ENCODE results near the gene CIB1. TPM values are rescaled to one million over a fixed set of nuclear protein-coding genes. Genes with fewer than 3 reads are reported as not detected.

Gene CIB1
- total and polyA plus RNA-seq, 2 donors from 2014 or later, result 158 to 321 TPM

DNA sequence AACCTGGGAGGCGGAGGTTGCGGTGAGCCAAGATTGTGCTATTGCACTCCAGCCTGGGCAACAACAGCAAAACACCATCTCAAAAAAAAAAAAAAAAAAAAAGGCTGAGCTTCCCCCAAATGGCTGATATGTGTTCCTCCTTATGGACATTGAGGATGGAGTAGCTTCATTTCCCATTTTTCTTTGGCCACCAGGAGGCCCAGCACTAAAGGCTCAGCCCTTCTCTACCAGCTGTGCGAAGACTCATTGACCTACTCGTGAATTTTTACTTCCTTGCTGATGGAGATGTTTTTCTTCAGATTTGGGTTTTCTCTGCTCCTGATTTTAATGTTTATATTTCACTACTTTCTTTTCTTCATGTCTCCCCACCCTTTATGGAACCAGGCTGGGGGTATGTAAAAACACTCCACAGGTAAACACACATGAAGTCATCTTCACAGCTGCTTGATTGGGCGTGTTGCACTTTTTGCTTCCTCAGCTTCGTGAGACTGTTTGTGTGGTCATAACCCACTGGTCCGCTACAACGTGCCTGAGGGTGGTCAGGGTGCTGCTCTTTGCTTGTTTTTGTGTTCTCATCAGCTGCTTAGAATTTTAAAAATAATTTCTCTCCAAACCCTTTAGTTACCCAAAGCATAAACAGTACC lies 19.1 kb downstream of the CIB1 start:
- H3K9me3 ChIP-seq (ENCODE audit: control insufficient read depth in 2 of 3, insufficient read depth in 1 of 3, low read length in 3 of 3), result no peaks in the 10 kb centered on the region
- no peak for DNase-seq
- H3K4me3 ChIP-seq (ENCODE audit: low read length in 3 of 3), result no peak overlapping the region
- intact Hi-C loops (cut with DNase I), result no loop called here
- H3K4me1 ChIP-seq (ENCODE audit: control insufficient read depth in 2 of 3, insufficient read depth in 2 of 3, low read depth in 1 of 3, low read length in 3 of 3), result peaks cover 0 to 25% (median 20%) of the 10 kb centered on the region in 3 donors
- TF ChIP-seq, protein P1, sequence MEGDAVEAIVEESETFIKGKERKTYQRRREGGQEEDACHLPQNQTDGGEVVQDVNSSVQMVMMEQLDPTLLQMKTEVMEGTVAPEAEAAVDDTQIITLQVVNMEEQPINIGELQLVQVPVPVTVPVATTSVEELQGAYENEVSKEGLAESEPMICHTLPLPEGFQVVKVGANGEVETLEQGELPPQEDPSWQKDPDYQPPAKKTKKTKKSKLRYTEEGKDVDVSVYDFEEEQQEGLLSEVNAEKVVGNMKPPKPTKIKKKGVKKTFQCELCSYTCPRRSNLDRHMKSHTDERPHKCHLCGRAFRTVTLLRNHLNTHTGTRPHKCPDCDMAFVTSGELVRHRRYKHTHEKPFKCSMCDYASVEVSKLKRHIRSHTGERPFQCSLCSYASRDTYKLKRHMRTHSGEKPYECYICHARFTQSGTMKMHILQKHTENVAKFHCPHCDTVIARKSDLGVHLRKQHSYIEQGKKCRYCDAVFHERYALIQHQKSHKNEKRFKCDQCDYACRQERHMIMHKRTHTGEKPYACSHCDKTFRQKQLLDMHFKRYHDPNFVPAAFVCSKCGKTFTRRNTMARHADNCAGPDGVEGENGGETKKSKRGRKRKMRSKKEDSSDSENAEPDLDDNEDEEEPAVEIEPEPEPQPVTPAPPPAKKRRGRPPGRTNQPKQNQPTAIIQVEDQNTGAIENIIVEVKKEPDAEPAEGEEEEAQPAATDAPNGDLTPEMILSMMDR (IDR thresholded peaks at IDR 0.05; ENCODE audit: borderline replicate concordance, extremely low read depth, insufficient read depth), result no peak
- no peak overlapping the region for H3K9ac ChIP-seq (ENCODE audit: low read length in 3 of 3)
- no peak overlapping the region for H3K27ac ChIP-seq (ENCODE audit: low read depth in 2 of 2, low read length in 2 of 2)
- no peak for FAIRE-seq
- no peaks in the 10 kb centered on the region for H3K27me3 ChIP-seq (ENCODE audit: control insufficient read depth, insufficient read depth, low read length)
- H3K36me3 ChIP-seq (ENCODE audit: control insufficient read depth in 2 of 3, insufficient read depth in 3 of 3, low read length in 3 of 3), result peaks cover 2 to 10% (median 6%) of the 10 kb centered on the region in 3 donors

- H3K4me1 ChIP-seq (ENCODE audit: control insufficient read depth in 2 of 3, insufficient read depth in 2 of 3, low read depth in 1 of 3, low read length in 3 of 3), result peaks cover 0 to 25% (median 20%) of the 10 kb centered on the region in 3 donors
- no peak overlapping the region for H3K9ac ChIP-seq (ENCODE audit: low read length in 3 of 3)
- TF ChIP-seq, protein P1 (IDR thresholded peaks at IDR 0.05; ENCODE audit: borderline replicate concordance, extremely low read depth, insufficient read depth), result no peak
- H3K36me3 ChIP-seq (ENCODE audit: control insufficient read depth in 2 of 3, insufficient read depth in 3 of 3, low read length in 3 of 3), result peaks cover 2 to 10% (median 6%) of the 10 kb centered on the region in 3 donors
- no peaks in the 10 kb centered on the region for H3K9me3 ChIP-seq (ENCODE audit: control insufficient read depth in 2 of 3, insufficient read depth in 1 of 3, low read length in 3 of 3)
- no peaks in the 10 kb centered on the region for H3K27me3 ChIP-seq (ENCODE audit: control insufficient read depth, insufficient read depth, low read length)
- H3K27ac ChIP-seq (ENCODE audit: low read depth in 2 of 2, low read length in 2 of 2), result peak overlapping the region; percentile 42 to 76
- H3K4me3 ChIP-seq (ENCODE audit: low read length in 3 of 3), result no peak overlapping the region
- DNase-seq, result no peak
- FAIRE-seq, result no peak
- intact Hi-C loops (cut with DNase I), result no loop called here
These were observed 19.9 kb downstream of the CIB1 start for GRCh38 chr15:90213818-90214204.

DNA sequence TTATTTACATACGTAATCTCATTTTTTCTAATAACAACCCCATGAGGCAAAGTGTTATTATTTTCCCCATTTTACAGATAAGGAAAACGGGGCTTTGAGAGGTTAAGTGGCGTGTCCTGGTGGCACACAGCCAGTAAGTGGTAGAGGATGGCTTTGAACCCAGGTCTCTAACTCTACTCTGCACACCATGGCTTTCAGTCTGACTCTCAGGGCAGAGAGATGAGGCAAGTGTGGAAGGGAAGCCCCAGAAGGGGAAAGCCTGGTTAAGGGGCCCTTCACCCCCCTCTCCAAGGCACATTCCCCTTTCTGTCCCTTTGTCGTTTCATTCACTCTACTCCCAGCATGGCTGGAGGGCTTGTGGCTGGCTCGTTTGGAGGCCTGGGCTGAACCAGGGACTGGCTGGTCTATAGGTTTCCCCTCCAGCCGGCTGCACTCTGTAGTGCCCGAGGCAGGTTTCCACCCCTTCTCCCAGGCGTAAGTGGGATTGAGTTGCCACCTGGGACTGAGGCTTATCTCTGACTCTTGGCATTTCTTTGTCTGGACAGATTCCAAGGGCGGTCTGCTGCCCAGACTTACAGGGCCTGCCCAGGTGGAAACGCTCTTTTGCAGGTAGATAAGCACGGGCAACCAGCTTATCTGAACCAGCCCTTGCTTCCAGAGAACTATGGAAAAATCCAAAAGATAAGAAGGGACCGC lies 20.5 kb downstream of the CIB1 start:
- H3K9ac ChIP-seq (ENCODE audit: low read length in 3 of 3), result no peak overlapping the region

More for the DNA sequence above, 20.5 kb downstream of the CIB1 start:
- Histone ChIP-seq H3K27ac (ENCODE audit: low read depth in 2 of 2, low read length in 2 of 2) (peak overlapping the region; percentile 59 to 76), H3K9me3 (ENCODE audit: control insufficient read depth in 2 of 3, insufficient read depth in 1 of 3, low read length in 3 of 3) (no peaks in the 10 kb centered on the region), H3K27me3 (ENCODE audit: control insufficient read depth, insufficient read depth, low read length) (no peaks in the 10 kb centered on the region), H3K36me3 (ENCODE audit: control insufficient read depth in 2 of 3, insufficient read depth in 3 of 3, low read length in 3 of 3) (peaks cover 1 to 9% (median 6%) of the 10 kb centered on the region in 3 donors), H3K4me1 (ENCODE audit: control insufficient read depth in 2 of 3, insufficient read depth in 2 of 3, low read depth in 1 of 3, low read length in 3 of 3) (peaks cover 0 to 25% (median 20%) of the 10 kb centered on the region in 3 donors), H3K4me3 (ENCODE audit: low read length in 3 of 3) (no peak overlapping the region)
- FAIRE-seq (no peak), DNase-seq (peak in 1 of 5 donors; percentile 30)
- intact Hi-C loops (cut with DNase I), result no loop called here
- TF ChIP-seq, protein P1 (IDR thresholded peaks at IDR 0.05; ENCODE audit: borderline replicate concordance, extremely low read depth, insufficient read depth), result no peak
